Stomach (tissue), 9 donors: Measurements from ENCODE around the gene ZP4. TPM values are rescaled to one million over a fixed set of nuclear protein-coding genes. Genes with fewer than 3 reads are reported as not detected.

Source experiments
- DNase-seq, 2 donors: peaks; one replicate each; pipeline versions ENCODE4 v3.0.0 to v3.0.0-alpha.2; 2013 to 2019
- H3K27ac ChIP-seq, 5 donors: fragments of 200-600 bp in 4 of 5; sonication (generic) in 4 of 5; one replicate each; pipeline ENCODE4 v1.5.1; 2013 to 2019; ENCODE audit warnings: mild to moderate bottlenecking in 1 of 5, moderate library complexity in 1 of 5
- H3K27me3 ChIP-seq, 3 donors: fragments of 200-600 bp; sonication (generic); one replicate each; pipeline ENCODE4 v1.5.1; 2017 to 2019; ENCODE audit warnings: mixed run types in 1 of 3
- H3K36me3 ChIP-seq, 4 donors: fragments of 200-600 bp; sonication (generic); 1 replicate in 3 of 4; 2 replicates in 1 of 4; pipeline ENCODE4 v1.5.1; 2016 to 2019
- H3K4me1 ChIP-seq, 4 donors: fragments of 200-600 bp; sonication (generic); one replicate each; pipeline ENCODE4 v1.5.1; 2016 to 2019
- H3K4me3 ChIP-seq, 4 donors: fragments of 200-600 bp; sonication (generic) in 3 of 4; one replicate each; pipeline ENCODE4 v1.5.1; 2016 to 2019; ENCODE audit warnings: mild to moderate bottlenecking in 1 of 4
- H3K9me3 ChIP-seq, 4 donors: fragments of 200-600 bp; sonication (generic); one replicate each; pipeline ENCODE4 v1.5.1; 2016 to 2019
- CTCF ChIP-seq, 7 experiments: fragments of 450-650 bp in 4 of 7; fragments of 200-600 bp in 3 of 7; sonication (generic) in 3 of 7; IDR thresholded peaks; one replicate each; pipeline ENCODE4 v1.5.1; 2016 to 2019; ENCODE audit warnings: antibody characterized with exemption in 7 of 7, control low read depth in 2 of 7, mild to moderate bottlenecking in 1 of 7
- EP300 ChIP-seq: sonication (generic); formaldehyde crosslinking; IDR thresholded peaks from one replicate; pipeline ENCODE4 v1.6.1; 2017; ENCODE audit warnings: antibody characterized with exemption
- POLR2A ChIP-seq, 4 donors: fragments of 450-650 bp; IDR thresholded peaks; one replicate each; pipeline ENCODE4 v1.6.1; 2016; ENCODE audit warnings: antibody characterized with exemption in 4 of 4, control low read depth in 2 of 4, mild to moderate bottlenecking in 1 of 4, moderate library complexity in 1 of 4
- POLR2AphosphoS5 ChIP-seq, 3 donors: sonication (generic); formaldehyde crosslinking; IDR thresholded peaks; one replicate each; pipeline ENCODE4 v1.6.1; 2016; ENCODE audit warnings: antibody characterized with exemption in 3 of 3
- WGBS, 5 donors: extraction: QIAGEN DNeasy Blood & Tissue Kit in 3 of 5; methylation state at CpG; one replicate each; pipeline versions ENCODE4 v1.1.5 to v1.1.7; 2013 to 2018; 5-methylcytosine and 5-hydroxymethylcytosine counted together
- intact Hi-C: fragments of 100-400 bp; cut with DNase I; formaldehyde crosslinking; loops from one replicate; pipeline ENCODE4 v1.15.1; 2023; ENCODE audit warnings: low total_unique reads
- polyA plus RNA-seq, 3 donors: library from polyadenylated mRNA; stranded (reverse); fragments of 200-250 nt; gene quantifications; one replicate each; pipeline ENCODE4 v1.2.3, GENCODE V29; 2013
- total RNA-seq, 5 donors: library from RNA; depleted of rRNA; stranded (reverse); fragments of >200 nt; gene quantifications; one replicate each; pipeline versions ENCODE4 v1.1.0 to v1.2.3, GENCODE V29; 2014 to 2016
- donor health status: healthy with polysubstance abuse.
- donor health status: Bipolar disorder and iron deficiency.
- donor health status: healthy.

The ZP4 gene
- total and polyA plus RNA-seq, 8 donors, result not detected

- H3K4me3 ChIP-seq, result no peak overlapping the region
- no peak for DNase-seq
- H3K27ac ChIP-seq, result no peak overlapping the region
- H3K4me1 ChIP-seq, result no peaks in the 10 kb centered on the region
- TF ChIP-seq EP300 (no peak), CTCF (IDR thresholded peaks at IDR 0.05) (no peak), POLR2AphosphoS5 (IDR thresholded peaks at IDR 0.05) (no peak), POLR2A (IDR thresholded peaks at IDR 0.05) (no peak)
- H3K36me3 ChIP-seq, result no peaks in the 10 kb centered on the region
- peaks cover 0 to 9% (median 2%) of the 10 kb centered on the region in 4 donors for H3K9me3 ChIP-seq
- 83 to 97% (median 92%) methylated on average over 6 of the region's 6 CpGs for WGBS, 5 donors
- intact Hi-C loops, result no loop called here
- no peaks in the 10 kb centered on the region for H3K27me3 ChIP-seq
Measured at GRCh38 chr1:237838904-237839534, 51.7 kb downstream of the ZP4 start.

GRCh38 chr1:237838320-237838719 is 52.4 kb downstream of the ZP4 start:
- H3K4me3 ChIP-seq, result no peak overlapping the region
- no peaks in the 10 kb centered on the region for H3K27me3 ChIP-seq
- no peaks in the 10 kb centered on the region for H3K4me1 ChIP-seq
- no peak overlapping the region for H3K27ac ChIP-seq
- no peak for DNase-seq
- intact Hi-C loops, result no loop called here
- 23 to 65% (median 52%) methylated on average over 3 of the region's 3 CpGs for WGBS, 5 donors
- H3K9me3 ChIP-seq, result peaks cover 0 to 6% (median 0%) of the 10 kb centered on the region in 4 donors
- H3K36me3 ChIP-seq, result no peaks in the 10 kb centered on the region
- TF ChIP-seq POLR2AphosphoS5 (IDR thresholded peaks at IDR 0.05) (no peak), POLR2A (IDR thresholded peaks at IDR 0.05) (no peak), CTCF (IDR thresholded peaks at IDR 0.05) (no peak), EP300 (no peak)

- intact Hi-C loops, result no loop called here
- no peak overlapping the region for H3K27ac ChIP-seq
Measured at GRCh38 chr1:237834461-237834860, 56.3 kb downstream of the ZP4 start.

GRCh38 chr1:237834048-237834447 is 56.7 kb downstream of the ZP4 start:
- no peak for DNase-seq
- Histone ChIP-seq H3K9me3 (no peaks in the 10 kb centered on the region), H3K27me3 (no peaks in the 10 kb centered on the region), H3K36me3 (peaks cover 0 to 5% (median 0%) of the 10 kb centered on the region in 4 donors), H3K4me1 (no peaks in the 10 kb centered on the region), H3K4me3 (no peak overlapping the region), H3K27ac (no peak overlapping the region)
- intact Hi-C loops, result no loop called here
- no peak for TF ChIP-seq EP300
- TF ChIP-seq CTCF (IDR thresholded peaks at IDR 0.05), result no peak
- no peak for TF ChIP-seq POLR2AphosphoS5 (IDR thresholded peaks at IDR 0.05)
- no peak for TF ChIP-seq POLR2A (IDR thresholded peaks at IDR 0.05)
- 79 to 88% (median 85%) methylated on average over 3 of the region's 3 CpGs for WGBS, 5 donors

More at GRCh38 chr1:237834461-237834860, 56.3 kb downstream of the ZP4 start:
- Histone ChIP-seq H3K9me3 (no peaks in the 10 kb centered on the region), H3K4me3 (no peak overlapping the region), H3K27me3 (no peaks in the 10 kb centered on the region), H3K4me1 (no peaks in the 10 kb centered on the region), H3K36me3 (peaks cover 0 to 3% (median 0%) of the 10 kb centered on the region in 4 donors)
- no peak for DNase-seq
- 78 to 84% (median 80%) methylated on average over 3 of the region's 3 CpGs for WGBS, 5 donors
- no peak for TF ChIP-seq CTCF (IDR thresholded peaks at IDR 0.05)
- TF ChIP-seq EP300, result no peak
- no peak for TF ChIP-seq POLR2AphosphoS5 (IDR thresholded peaks at IDR 0.05)
- TF ChIP-seq POLR2A (IDR thresholded peaks at IDR 0.05), result no peak
